IMR-90 (cell line): ENCODE measurements around the gene CRB1. TPM values are rescaled to one million over a fixed set of nuclear protein-coding genes. Genes with fewer than 3 reads are reported as not detected.

Source experiments
- ATAC-seq: fragments of 200-7000 bp; cut with Tn5 transposase; 2 replicates; pipeline ENCODE4 v1.9.1; 2020; ENCODE audit warnings: low read depth, mild to moderate bottlenecking, moderate library complexity
- BruUV-seq: library from RNA; stranded (reverse); fragments of 400-500 nt; replicated peaks from 2 replicates; lab custom pipeline; 2021; lab: Mats Ljungman, UMichigan
- CTCF ChIA-PET: fragments of 300-600 bp; formaldehyde crosslinking; extraction: SDS; loops from one replicate; lab custom pipeline; 2021; ENCODE audit warnings: antibody characterized with exemption; lab: Yijun Ruan, JAX
- POLR2A ChIA-PET: fragments of 300-600 bp; sonication (Branson Sonifier 250); formaldehyde crosslinking; loops from one replicate; lab custom pipeline; 2022; ENCODE audit warnings: antibody characterized with exemption; ENCODE audit not compliant: unreplicated experiment; lab: Charles Lee
- DNase-seq: peaks from one replicate; pipeline ENCODE4 v3.0.0; 2013
- H2AFZ ChIP-seq: replicated peaks from 2 replicates; pipeline ENCODE3; 2013; ENCODE audit warnings: low read length, mild to moderate bottlenecking; ENCODE audit not compliant: poor library complexity
- H2AK5ac ChIP-seq: 2 replicates; pipeline ENCODE4 v1.6.1; 2013; ENCODE audit warnings: low read depth, low read length, inconsistent platforms
- H2AK9ac ChIP-seq: replicated peaks from 2 replicates; pipeline ENCODE3; 2013; ENCODE audit warnings: mild to moderate bottlenecking, low read depth, low read length, moderate library complexity; ENCODE audit not compliant: poor library complexity
- H2BK120ac ChIP-seq: 2 replicates; pipeline ENCODE4 v1.6.1; 2013; ENCODE audit warnings: low read depth, low read length, inconsistent platforms
- H2BK15ac ChIP-seq: 3 replicates; pipeline ENCODE4 v1.6.1; 2013; ENCODE audit warnings: low read depth, low read length, inconsistent platforms
- H2BK20ac ChIP-seq: 2 replicates; pipeline ENCODE4 v1.6.1; 2013; ENCODE audit warnings: low read depth, mild to moderate bottlenecking, inconsistent platforms, low read length, moderate library complexity
- H2BK5ac ChIP-seq: 2 replicates; pipeline ENCODE4 v1.6.1; 2013; ENCODE audit warnings: mild to moderate bottlenecking, low read depth, low read length, inconsistent platforms; ENCODE audit not compliant: poor library complexity, severe bottlenecking
- H3K14ac ChIP-seq: replicated peaks from 2 replicates; pipeline ENCODE4 v1.6.1; 2013; ENCODE audit warnings: low read depth, low read length, inconsistent platforms
- H3K18ac ChIP-seq: 2 replicates; pipeline ENCODE4 v1.6.1; 2013; ENCODE audit warnings: low read depth, low read length, control low read depth
- H3K23ac ChIP-seq: 2 replicates; pipeline ENCODE4 v1.6.1; 2013; ENCODE audit warnings: low read depth, low read length, inconsistent platforms
- H3K27ac ChIP-seq: 2 replicates; pipeline ENCODE4 v1.5.1; 2013; ENCODE audit warnings: mild to moderate bottlenecking, control low read depth, low read length; ENCODE audit not compliant: insufficient read depth
- H3K27me3 ChIP-seq: 2 replicates; pipeline ENCODE4 v1.6.1; 2013; ENCODE audit warnings: low read length; ENCODE audit not compliant: control insufficient read depth, insufficient read depth
- H3K36me3 ChIP-seq: 2 replicates; pipeline ENCODE4 v1.6.1; 2013; ENCODE audit warnings: low read length, mixed read lengths; ENCODE audit not compliant: control insufficient read depth, insufficient read depth
- H3K4ac ChIP-seq: 2 replicates; pipeline ENCODE4 v1.6.1; 2013; ENCODE audit warnings: low read depth, low read length, inconsistent platforms
- H3K4me1 ChIP-seq: 2 replicates; pipeline ENCODE4 v1.6.1; 2013; ENCODE audit warnings: low read length, mixed read lengths; ENCODE audit not compliant: control insufficient read depth, insufficient read depth
- H3K4me2 ChIP-seq: 2 replicates; pipeline ENCODE4 v1.6.1; 2013; ENCODE audit warnings: low read depth, mild to moderate bottlenecking, control low read depth, low read length, moderate library complexity
- H3K4me3 ChIP-seq: 2 replicates; pipeline ENCODE4 v1.5.1; 2013; ENCODE audit warnings: low read depth, mild to moderate bottlenecking, control low read depth, low read length, moderate library complexity; ENCODE audit not compliant: insufficient read depth
- H3K56ac ChIP-seq: 2 replicates; pipeline ENCODE4 v1.6.1; 2013; ENCODE audit warnings: low read length, inconsistent platforms; ENCODE audit not compliant: insufficient read depth; ENCODE audit errors: extremely low read depth
- H3K79me1 ChIP-seq, 2 experiments: 2 replicates each; pipeline ENCODE4 v1.6.1; 2013; ENCODE audit warnings: low read length in 2 of 2, inconsistent platforms in 1 of 2, low read depth in 1 of 2
- H3K9ac ChIP-seq: 2 replicates; pipeline ENCODE4 v1.6.1; 2013; ENCODE audit warnings: low read depth, low read length, control low read depth
- H3K9me1 ChIP-seq: 2 replicates; pipeline ENCODE4 v1.6.1; 2013; ENCODE audit warnings: low read length, inconsistent platforms; ENCODE audit not compliant: insufficient read depth
- H3K9me3 ChIP-seq: 2 replicates; pipeline ENCODE4 v1.6.1; 2013; ENCODE audit warnings: low read length; ENCODE audit not compliant: control insufficient read depth, insufficient read depth
- H4K20me1 ChIP-seq: 2 replicates; pipeline ENCODE4 v1.6.1; 2013; ENCODE audit warnings: low read length, inconsistent platforms; ENCODE audit not compliant: insufficient read depth
- H4K5ac ChIP-seq: 2 replicates; pipeline ENCODE4 v1.6.1; 2013; ENCODE audit warnings: mild to moderate bottlenecking, low read depth, low read length, control low read depth
- H4K8ac ChIP-seq, 2 experiments: 2 replicates each; pipeline ENCODE4 v1.6.1; 2013; ENCODE audit warnings: low read depth in 2 of 2, low read length in 2 of 2, control low read depth in 1 of 2, inconsistent platforms in 1 of 2
- H4K91ac ChIP-seq: 2 replicates; pipeline ENCODE4 v1.6.1; 2013; ENCODE audit warnings: low read depth, low read length, inconsistent platforms; ENCODE audit not compliant: insufficient read depth
- BHLHE40 ChIP-seq: fragments of 150-350 bp; IDR thresholded peaks from 2 replicates; pipeline ENCODE4 v1.6.1; 2016; ENCODE audit warnings: mild to moderate bottlenecking, low read depth, low read length
- CEBPB ChIP-seq: IDR thresholded peaks from 2 replicates; pipeline ENCODE4 v1.6.1; 2012; ENCODE audit warnings: low read depth, low read length, improper control_type of control experiment
- CHD1 ChIP-seq: IDR thresholded peaks from 2 replicates; pipeline ENCODE4 v1.6.1; 2012; ENCODE audit warnings: low read depth, low read length, improper control_type of control experiment
- CTCF ChIP-seq: conservative IDR thresholded peaks from 2 replicates; pipeline ENCODE4 v1.5.1; 2012; ENCODE audit warnings: mild to moderate bottlenecking, low read depth, low read length, improper control_type of control experiment
- ELK1 ChIP-seq: fragments of 150-350 bp; IDR thresholded peaks from 2 replicates; pipeline ENCODE4 v1.6.1; 2016; ENCODE audit warnings: low read depth, mild to moderate bottlenecking, low read length, moderate library complexity, borderline replicate concordance
- FOS ChIP-seq: fragments of 150-350 bp; IDR thresholded peaks from 2 replicates; pipeline ENCODE4 v1.6.1; 2016; ENCODE audit warnings: low read depth, low read length
- MAFK ChIP-seq: IDR thresholded peaks from 2 replicates; pipeline ENCODE4 v1.6.1; 2012; ENCODE audit warnings: low read depth, low read length, improper control_type of control experiment
- MAZ ChIP-seq: IDR thresholded peaks from 2 replicates; pipeline ENCODE4 v1.6.1; 2012; ENCODE audit warnings: low read depth, mild to moderate bottlenecking, low read length, improper control_type of control experiment, moderate library complexity, borderline replicate concordance
- MXI1 ChIP-seq: IDR thresholded peaks from 2 replicates; pipeline ENCODE4 v1.6.1; 2012; ENCODE audit warnings: low read depth, mild to moderate bottlenecking, low read length, moderate library complexity, borderline replicate concordance
- NFE2L2 ChIP-seq: fragments of 150-350 bp; IDR thresholded peaks from 2 replicates; pipeline ENCODE4 v1.6.1; 2016; ENCODE audit warnings: low read depth, mild to moderate bottlenecking, low read length
- POLR2A ChIP-seq: IDR thresholded peaks from 2 replicates; pipeline ENCODE4 v1.6.1; 2012; ENCODE audit warnings: mild to moderate bottlenecking, low read depth, low read length
- RAD21 ChIP-seq: IDR thresholded peaks from 2 replicates; pipeline ENCODE4 v1.6.1; 2012; ENCODE audit warnings: low read length, improper control_type of control experiment
- RCOR1 ChIP-seq: IDR thresholded peaks from 2 replicates; pipeline ENCODE4 v1.6.1; 2012; ENCODE audit warnings: mild to moderate bottlenecking, low read length, improper control_type of control experiment; ENCODE audit not compliant: insufficient replicate concordance
- RFX5 ChIP-seq: IDR thresholded peaks from 2 replicates; pipeline ENCODE4 v1.8.0; 2012; ENCODE audit warnings: low read depth, mild to moderate bottlenecking, low read length, moderate library complexity
- SMC3 ChIP-seq: fragments of 150-350 bp; IDR thresholded peaks from 2 replicates; pipeline ENCODE4 v1.6.1; 2016; ENCODE audit warnings: low read depth, mild to moderate bottlenecking, antibody characterized with exemption, low read length, moderate library complexity
- USF2 ChIP-seq: fragments of 150-350 bp; IDR thresholded peaks from 2 replicates; pipeline ENCODE4 v1.6.1; 2017; ENCODE audit warnings: mild to moderate bottlenecking, antibody characterized with exemption, low read length, low read depth
- WGBS, 2 experiments: methylation state at CpG; one replicate each; pipeline versions ENCODE4 v1.1.5 to v1.1.7; 2013; ENCODE audit warnings: missing lambda C conversion rate in 2 of 2; ENCODE audit not compliant: insufficient read length in 1 of 2; ENCODE audit errors: extremely low coverage in 2 of 2; 5-methylcytosine and 5-hydroxymethylcytosine counted together
- dilution Hi-C: fragments of 300-500 bp; cut with HindIII; formaldehyde crosslinking; loops from one replicate; pipeline ENCODE4 v1.14.3; 2018; ENCODE audit warnings: low sequenced_read_pairs; ENCODE audit not compliant: unreplicated experiment
- in situ Hi-C: fragments of 300-500 bp; cut with MboI; formaldehyde crosslinking; loops from 3 replicates; pipeline ENCODE4 v1.14.3; 2019; ENCODE audit warnings: low sequenced_read_pairs, inconsistent platforms, mixed read lengths
- intact Hi-C: fragments of 100-400 bp; cut with micrococcal nuclease; formaldehyde crosslinking; loops from 2 replicates; pipeline ENCODE4 v1.10.0; 2022
- polyA plus RNA-seq, 3 experiments: library from polyadenylated mRNA; depleted of rRNA; stranded (reverse); fragments of >200 nt; gene quantifications; 2 replicates each; pipeline ENCODE4 v1.2.3, GENCODE V29; 2012; ENCODE audit warnings: low replicate concordance in 1 of 3
- total RNA-seq: library from RNA; depleted of rRNA; stranded (reverse); fragments of >200 nt; gene quantifications from 2 replicates; pipeline ENCODE4 v1.2.3, GENCODE V29; 2012

Gene CRB1
- total and polyA plus RNA-seq, 2 of the 4 experiments (the other 2 are of a cell fraction) = not detected

- DNase-seq = no peak
- no TSS peak for BruUV-seq
- intact Hi-C loops = no loop called here
Observed at GRCh38 chr1:197394831-197395608, 127.0 kb downstream of the CRB1 start.

More at GRCh38 chr1:197394831-197395608, 127.0 kb downstream of the CRB1 start:
- H2AFZ ChIP-seq = no peak overlapping the region
- H3K9ac ChIP-seq = no peak overlapping the region
- no peak overlapping the region for H4K8ac ChIP-seq
- no CpG with 5 or more reads among the region's 3 CpGs for WGBS, 2 experiments
- in situ Hi-C loops (no loop called here), dilution Hi-C loops (no loop called here)
- H3K14ac ChIP-seq = no peak overlapping the region
- H2AK9ac ChIP-seq = no peak overlapping the region
- H3K9me3 ChIP-seq = no peaks in the 10 kb centered on the region
- ATAC-seq = no peak
- no peaks in the 10 kb centered on the region for H3K4me1 ChIP-seq
- no peak for TF ChIP-seq USF2
- no peak for TF ChIP-seq CHD1
- TF ChIP-seq FOS = no peak
- TF ChIP-seq RAD21 = no peak
- no peak for TF ChIP-seq CEBPB
- TF ChIP-seq ELK1 = no peak
- no peak for TF ChIP-seq MAZ
- TF ChIP-seq NFE2L2 = no peak
- no peak for TF ChIP-seq RCOR1
- no peak for TF ChIP-seq MAFK
- no peak for TF ChIP-seq RFX5
- no peak for TF ChIP-seq CTCF
- no peak for TF ChIP-seq SMC3
- TF ChIP-seq BHLHE40 = no peak
- no peak for TF ChIP-seq POLR2A
- no peak for TF ChIP-seq MXI1
- no peak overlapping the region for H3K4ac ChIP-seq
- POLR2A ChIA-PET = no interaction called here
- no peaks in the 10 kb centered on the region for H3K36me3 ChIP-seq
- no peaks in the 10 kb centered on the region; the same call in 1 of the 2 replicates for H3K27me3 ChIP-seq
- H4K5ac ChIP-seq = no peak overlapping the region
- no peak overlapping the region for H2BK15ac ChIP-seq
- H3K9me1 ChIP-seq = no peaks in the 10 kb centered on the region
- CTCF ChIA-PET = no interaction called here
- no peak overlapping the region for H3K4me3 ChIP-seq
- no peak overlapping the region for H3K56ac ChIP-seq
- H2BK5ac ChIP-seq = no peak overlapping the region
- H2BK120ac ChIP-seq = no peak overlapping the region
- no peak overlapping the region for H3K27ac ChIP-seq
- no peaks in the 10 kb centered on the region for H4K20me1 ChIP-seq
- no peak overlapping the region for H4K91ac ChIP-seq
- no peak overlapping the region for H2BK20ac ChIP-seq
- no peaks in the 10 kb centered on the region for H3K79me1 ChIP-seq
- H3K4me2 ChIP-seq = no peak overlapping the region
- H2AK5ac ChIP-seq = no peak overlapping the region
- no peak overlapping the region for H3K23ac ChIP-seq
- no peak overlapping the region for H3K18ac ChIP-seq
